H9 (cell line): Measurements from ENCODE around the gene SLC23A2. TPM values are rescaled to one million over a fixed set of nuclear protein-coding genes. Genes with fewer than 3 reads are reported as not detected.

Experiments used
- DNase-seq: peaks from one replicate; pipeline ENCODE4 v3.0.0-alpha.2; 2017
- H2AFZ ChIP-seq: one replicate; pipeline ENCODE4 v1.6.1; 2013; ENCODE audit warnings: mild to moderate bottlenecking, low read length, control low read depth, moderate library complexity
- H2AK5ac ChIP-seq: 2 replicates; pipeline ENCODE4 v1.6.1; 2013; ENCODE audit warnings: low read length, control low read depth, mixed read lengths; ENCODE audit not compliant: insufficient read length
- H2BK120ac ChIP-seq: one replicate; pipeline ENCODE4 v1.6.1; 2013; ENCODE audit warnings: low read depth, mild to moderate bottlenecking, low read length, control low read depth, inconsistent platforms; ENCODE audit not compliant: poor library complexity, severe bottlenecking
- H2BK12ac ChIP-seq: 2 replicates; pipeline ENCODE4 v1.6.1; 2013; ENCODE audit warnings: low read length, control low read depth, mixed read lengths, low read depth; ENCODE audit not compliant: insufficient read length
- H2BK15ac ChIP-seq: 2 replicates; pipeline ENCODE4 v1.6.1; 2013; ENCODE audit warnings: low read depth, low read length, control low read depth
- H2BK20ac ChIP-seq: one replicate; pipeline ENCODE4 v1.6.1; 2013; ENCODE audit warnings: low read depth, mild to moderate bottlenecking, low read length, control low read depth, inconsistent platforms; ENCODE audit not compliant: poor library complexity, severe bottlenecking
- H2BK5ac ChIP-seq: 2 replicates; pipeline ENCODE4 v1.6.1; 2013; ENCODE audit warnings: low read length, control low read depth, mixed read lengths; ENCODE audit not compliant: insufficient read length
- H3K14ac ChIP-seq: 2 replicates; pipeline ENCODE4 v1.6.1; 2013; ENCODE audit warnings: low read length, control low read depth; ENCODE audit not compliant: insufficient read depth
- H3K18ac ChIP-seq: 2 replicates; pipeline ENCODE4 v1.6.1; 2013; ENCODE audit warnings: low read depth, mild to moderate bottlenecking, mixed read lengths, low read length, control low read depth; ENCODE audit not compliant: insufficient read length
- H3K23ac ChIP-seq: 2 replicates; pipeline ENCODE4 v1.6.1; 2013; ENCODE audit warnings: low read length, control low read depth, mixed read lengths, low read depth; ENCODE audit not compliant: insufficient read length
- H3K23me2 ChIP-seq: 2 replicates; pipeline ENCODE4 v1.6.1; 2013; ENCODE audit warnings: low read depth, mild to moderate bottlenecking, mixed read lengths, low read length, control low read depth; ENCODE audit not compliant: insufficient read length, poor library complexity, severe bottlenecking
- H3K27ac ChIP-seq: 2 replicates; pipeline ENCODE4 v1.5.1; 2013; ENCODE audit warnings: low read length, control low read depth, mixed read lengths, low read depth; ENCODE audit not compliant: insufficient read length
- H3K27me3 ChIP-seq: 2 replicates; pipeline ENCODE4 v1.6.1; 2013; ENCODE audit warnings: low read length, control low read depth, inconsistent platforms; ENCODE audit not compliant: insufficient read depth
- H3K4ac ChIP-seq: 2 replicates; pipeline ENCODE4 v1.6.1; 2013; ENCODE audit warnings: low read depth, mild to moderate bottlenecking, control low read depth, inconsistent platforms, low read length, moderate library complexity
- H3K4me1 ChIP-seq: 2 replicates; pipeline ENCODE4 v1.6.1; 2013; ENCODE audit warnings: low read length, control low read depth, inconsistent platforms; ENCODE audit not compliant: insufficient read depth
- H3K4me2 ChIP-seq: 2 replicates; pipeline ENCODE4 v1.6.1; 2013; ENCODE audit warnings: low read length, control low read depth, mixed read lengths; ENCODE audit not compliant: insufficient read length, insufficient read depth
- H3K56ac ChIP-seq: 2 replicates; pipeline ENCODE4 v1.6.1; 2013; ENCODE audit warnings: low read depth, mild to moderate bottlenecking, mixed read lengths, low read length, control low read depth; ENCODE audit not compliant: insufficient read length
- H3K79me1 ChIP-seq: 2 replicates; pipeline ENCODE4 v1.6.1; 2013; ENCODE audit warnings: low read depth, mild to moderate bottlenecking, moderate library complexity, low read length, control low read depth, inconsistent platforms; ENCODE audit not compliant: insufficient read depth, poor library complexity, severe bottlenecking
- H3K79me2 ChIP-seq: 2 replicates; pipeline ENCODE4 v1.6.1; 2013; ENCODE audit warnings: low read length, control low read depth, inconsistent platforms; ENCODE audit not compliant: insufficient read depth
- H3K9ac ChIP-seq: 2 replicates; pipeline ENCODE4 v1.6.1; 2013; ENCODE audit warnings: low read length, control low read depth, mixed read lengths; ENCODE audit not compliant: insufficient read length; ENCODE audit errors: extremely low read depth
- H3K9me3 ChIP-seq: one replicate; pipeline ENCODE4 v1.6.1; 2013; ENCODE audit warnings: low read depth, low read length, inconsistent platforms; ENCODE audit not compliant: control insufficient read depth
- H3T11ph ChIP-seq: one replicate; pipeline ENCODE4 v1.6.1; 2013; ENCODE audit warnings: mild to moderate bottlenecking, low read length, control low read depth, inconsistent platforms
- H4K20me1 ChIP-seq: one replicate; pipeline ENCODE4 v1.6.1; 2013; ENCODE audit not compliant: control insufficient read depth, insufficient read length, insufficient read depth
- H4K5ac ChIP-seq: 2 replicates; pipeline ENCODE4 v1.6.1; 2013; ENCODE audit warnings: low read depth, mild to moderate bottlenecking, mixed read lengths, low read length, control low read depth; ENCODE audit not compliant: insufficient read length
- H4K8ac ChIP-seq: replicated peaks from 2 replicates; pipeline ENCODE4 v1.6.1; 2013; ENCODE audit warnings: low read length, control low read depth, mixed read lengths, low read depth; ENCODE audit not compliant: insufficient read length
- H4K91ac ChIP-seq: 2 replicates; pipeline ENCODE4 v1.6.1; 2013; ENCODE audit warnings: low read depth, mild to moderate bottlenecking, moderate library complexity, mixed read lengths, low read length, control low read depth; ENCODE audit not compliant: insufficient read length
- H3K27ac Mint-ChIP-seq, 3 experiments: 2 replicates in 2 of 3; 3 replicates in 1 of 3; pipeline ENCODE4 v1.8.0; 2020 to 2021; ENCODE audit warnings: mixed read lengths in 3 of 3, mild to moderate bottlenecking in 1 of 3, moderate library complexity in 1 of 3
- H3K27me3 Mint-ChIP-seq: 2 replicates; pipeline ENCODE4 v1.8.0; 2021; ENCODE audit warnings: low read depth, mild to moderate bottlenecking, moderate library complexity, mixed read lengths
- H3K36me3 Mint-ChIP-seq, 3 experiments: 2 replicates in 2 of 3; 3 replicates in 1 of 3; pipeline ENCODE4 v1.8.0; 2020 to 2021; ENCODE audit warnings: low read depth in 3 of 3, mixed read lengths in 3 of 3; ENCODE audit not compliant: insufficient read depth in 1 of 3
- H3K4me1 Mint-ChIP-seq, 2 experiments: 2 replicates each; pipeline ENCODE4 v1.8.0; 2020; ENCODE audit warnings: mixed read lengths in 2 of 2
- H3K4me3 Mint-ChIP-seq, 2 experiments: 2 replicates in 1 of 2; 3 replicates in 1 of 2; pipeline ENCODE4 v1.8.0; 2020 to 2021; ENCODE audit warnings: mild to moderate bottlenecking in 2 of 2, mixed read lengths in 2 of 2, moderate library complexity in 1 of 2
- H3K9me3 Mint-ChIP-seq, 2 experiments: 2 replicates in 1 of 2; 3 replicates in 1 of 2; pipeline ENCODE4 v1.8.0; 2020; ENCODE audit warnings: mild to moderate bottlenecking in 2 of 2, mixed read lengths in 2 of 2, moderate library complexity in 1 of 2
- WGBS: extraction: QIAGEN DNeasy Blood & Tissue Kit; methylation state at CpG from one replicate; pipeline ENCODE4 v1.1.7; 2013; ENCODE audit warnings: missing lambda C conversion rate, low lambda C conversion rate, mixed read lengths; ENCODE audit not compliant: insufficient read length; ENCODE audit errors: extremely low coverage; 5-methylcytosine and 5-hydroxymethylcytosine counted together
- total RNA-seq: library from RNA; stranded (reverse); gene quantifications from 2 replicates; pipeline ENCODE4 v1.2.1, GENCODE V29; 2021
- TF ChIP-seq, protein P1 (sequence below): fragments of 200-600 bp; sonication (generic); conservative IDR thresholded peaks from 3 replicates; pipeline ENCODE4 v1.8.0; 2021; ENCODE audit warnings: antibody characterized with exemption, mild to moderate bottlenecking

SLC23A2 gene
- total RNA-seq, 1 experiment from 2014 or later: 16.5 TPM

DNA sequence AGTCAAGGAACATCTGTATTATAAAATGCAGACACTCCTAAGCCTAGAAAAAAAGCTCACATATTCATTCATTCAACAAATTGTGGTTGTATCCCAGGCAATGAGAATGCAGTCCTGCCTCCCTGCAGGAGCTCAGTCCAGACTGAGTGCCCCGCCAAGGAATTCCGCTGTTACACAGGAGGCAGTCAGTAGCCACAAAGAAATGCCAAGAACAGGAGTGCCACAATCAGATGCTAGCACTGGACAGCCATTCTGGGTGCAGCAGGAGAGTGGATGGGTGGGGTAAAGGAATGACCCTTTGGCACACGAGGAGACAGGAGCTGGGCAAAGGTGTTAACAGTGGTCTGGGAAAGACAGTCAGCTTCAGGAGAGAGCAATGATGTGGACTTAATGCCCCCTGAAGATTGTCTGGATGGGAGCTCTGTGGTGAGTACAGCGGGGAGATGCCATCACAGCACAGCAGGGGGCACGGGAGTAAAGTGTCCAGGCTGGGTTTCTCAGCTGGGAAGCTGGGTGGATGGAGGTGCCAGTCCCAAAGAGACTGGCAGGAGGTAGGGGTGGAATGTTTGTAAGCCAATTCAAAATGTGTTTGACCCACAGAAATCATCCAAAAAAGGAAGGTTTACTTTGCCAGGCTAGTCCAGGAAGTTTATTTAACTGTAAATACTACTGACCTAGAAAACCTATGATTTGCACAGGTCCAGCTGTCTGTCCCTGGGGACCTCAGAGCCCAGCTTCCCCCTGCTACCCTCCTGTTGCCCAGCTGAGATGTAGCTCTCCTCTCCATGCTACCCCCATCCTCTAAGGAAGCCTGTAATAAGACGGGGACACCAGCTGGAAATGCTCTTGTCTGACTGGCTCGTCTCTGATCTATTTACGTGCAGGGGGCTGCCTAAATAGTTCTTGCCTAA is 84.1 kb downstream of the SLC23A2 start:
- Histone ChIP-seq H3T11ph (no peak overlapping the region), H3K14ac (no peak overlapping the region), H3K56ac (no peak overlapping the region), H2BK15ac (no peak overlapping the region), H3K4me1 (peaks cover 2% of the 10 kb centered on the region; the same call in 1 of the 2 replicates), H2BK20ac (no peak overlapping the region), H3K27me3 (no peaks in the 10 kb centered on the region), H3K18ac (no peak overlapping the region), H2BK12ac (no peak overlapping the region), H3K79me1 (no peaks in the 10 kb centered on the region), H3K9me3 (no peaks in the 10 kb centered on the region), H4K20me1 (no peaks in the 10 kb centered on the region), H2AFZ (no peak overlapping the region), H2BK120ac (no peak overlapping the region), H3K9ac (no peak overlapping the region), H3K23me2 (no peaks in the 10 kb centered on the region), H3K27ac (no peak overlapping the region), H4K8ac (no peak overlapping the region), H2BK5ac (no peak overlapping the region), H3K4ac (no peak overlapping the region), H3K23ac (no peak overlapping the region), H3K4me2 (no peak overlapping the region), H4K91ac (no peak overlapping the region), H3K79me2 (no peaks in the 10 kb centered on the region), H2AK5ac (no peak overlapping the region), H4K5ac (no peak overlapping the region)
- WGBS: no CpG with 5 or more reads among the region's 8 CpGs
- 0 out of 7 replicates have a peak, but pooled peaks cover 0 to under 1% (median 0%) of the 10 kb centered on the region in 3 experiments for H3K36me3 Mint-ChIP-seq
- no peak for DNase-seq
- TF ChIP-seq, protein P1, sequence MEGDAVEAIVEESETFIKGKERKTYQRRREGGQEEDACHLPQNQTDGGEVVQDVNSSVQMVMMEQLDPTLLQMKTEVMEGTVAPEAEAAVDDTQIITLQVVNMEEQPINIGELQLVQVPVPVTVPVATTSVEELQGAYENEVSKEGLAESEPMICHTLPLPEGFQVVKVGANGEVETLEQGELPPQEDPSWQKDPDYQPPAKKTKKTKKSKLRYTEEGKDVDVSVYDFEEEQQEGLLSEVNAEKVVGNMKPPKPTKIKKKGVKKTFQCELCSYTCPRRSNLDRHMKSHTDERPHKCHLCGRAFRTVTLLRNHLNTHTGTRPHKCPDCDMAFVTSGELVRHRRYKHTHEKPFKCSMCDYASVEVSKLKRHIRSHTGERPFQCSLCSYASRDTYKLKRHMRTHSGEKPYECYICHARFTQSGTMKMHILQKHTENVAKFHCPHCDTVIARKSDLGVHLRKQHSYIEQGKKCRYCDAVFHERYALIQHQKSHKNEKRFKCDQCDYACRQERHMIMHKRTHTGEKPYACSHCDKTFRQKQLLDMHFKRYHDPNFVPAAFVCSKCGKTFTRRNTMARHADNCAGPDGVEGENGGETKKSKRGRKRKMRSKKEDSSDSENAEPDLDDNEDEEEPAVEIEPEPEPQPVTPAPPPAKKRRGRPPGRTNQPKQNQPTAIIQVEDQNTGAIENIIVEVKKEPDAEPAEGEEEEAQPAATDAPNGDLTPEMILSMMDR: no peak
- H3K4me3 Mint-ChIP-seq: no peak overlapping the region
- no peaks in the 10 kb centered on the region for H3K27me3 Mint-ChIP-seq
- H3K9me3 Mint-ChIP-seq: no peaks in the 10 kb centered on the region
- H3K27ac Mint-ChIP-seq: peak overlapping the region in 2 of 3 experiments; percentile 62 to 80; a peak in 1 of 7 replicates
- H3K4me1 Mint-ChIP-seq: peaks cover 21 to 29% of the 10 kb centered on the region in 2 experiments
